CD14-positive monocyte (primary cell): Measurements from ENCODE around the gene DEGS2. TPM values are rescaled to one million over a fixed set of nuclear protein-coding genes. Genes with fewer than 3 reads are reported as not detected.

Experiments
- DNase-seq, 3 donors: peaks; one replicate each; pipeline ENCODE4 v3.0.0-alpha.2; 2011 to 2022
- H2AFZ ChIP-seq: 2 replicates; pipeline ENCODE4 v1.6.0; 2012; ENCODE audit warnings: mild to moderate bottlenecking, low read depth, low read length, inconsistent platforms; ENCODE audit not compliant: insufficient read depth, poor library complexity, severe bottlenecking
- H3K27ac ChIP-seq, 2 donors: 1 replicate in 1 of 2; 2 replicates in 1 of 2; pipeline ENCODE4 v1.5.1; 2012 to 2013; ENCODE audit warnings: low read length in 2 of 2, control low read depth in 1 of 2, inconsistent platforms in 1 of 2, low read depth in 1 of 2, mild to moderate bottlenecking in 1 of 2
- H3K27me3 ChIP-seq, 2 donors: one replicate each; pipeline versions ENCODE4 v1.6.0 to v1.6.1; 2011 to 2013; ENCODE audit warnings: low read length in 2 of 2; ENCODE audit not compliant: control insufficient read depth in 2 of 2, insufficient read depth in 2 of 2
- H3K36me3 ChIP-seq, 2 donors: replicated peaks in 1 of 2; 1 replicate in 1 of 2; 2 replicates in 1 of 2; pipeline versions ENCODE4 v1.5.1 to v1.6.1; 2012 to 2013; ENCODE audit warnings: low read length in 2 of 2, control low read depth in 1 of 2, inconsistent platforms in 1 of 2, mild to moderate bottlenecking in 1 of 2; ENCODE audit not compliant: insufficient read depth in 2 of 2, control insufficient read depth in 1 of 2
- H3K4me1 ChIP-seq, 2 donors: 1 replicate in 1 of 2; 2 replicates in 1 of 2; pipeline versions ENCODE4 v1.5.1 to v1.6.1; 2012 to 2013; ENCODE audit warnings: low read length in 2 of 2, control low read depth in 1 of 2, inconsistent platforms in 1 of 2, mild to moderate bottlenecking in 1 of 2, moderate library complexity in 1 of 2; ENCODE audit not compliant: insufficient read depth in 2 of 2, control insufficient read depth in 1 of 2
- H3K4me2 ChIP-seq: replicated peaks from 2 replicates; pipeline ENCODE3; 2012; ENCODE audit warnings: low read length, moderate library complexity, mild to moderate bottlenecking; ENCODE audit not compliant: poor library complexity, severe bottlenecking; ENCODE audit errors: extremely low read depth
- H3K4me3 ChIP-seq, 3 experiments: fragments of 200-600 bp in 1 of 3; sonication (generic) in 1 of 3; replicated peaks in 1 of 3; 1 replicate in 2 of 3; 2 replicates in 1 of 3; pipeline ENCODE4 v1.5.1; 2011 to 2013; ENCODE audit warnings: low read length in 3 of 3, mild to moderate bottlenecking in 3 of 3, control low read depth in 2 of 3, low read depth in 2 of 3, inconsistent platforms in 1 of 3, moderate library complexity in 1 of 3
- H3K79me2 ChIP-seq: 2 replicates; pipeline ENCODE4 v1.6.0; 2012; ENCODE audit warnings: mild to moderate bottlenecking, control low read depth, inconsistent platforms, low read length, moderate library complexity; ENCODE audit not compliant: insufficient read depth
- H3K9ac ChIP-seq: 2 replicates; pipeline ENCODE4 v1.6.0; 2017; ENCODE audit warnings: low read length, mild to moderate bottlenecking; ENCODE audit not compliant: insufficient read depth, poor library complexity, severe bottlenecking
- H3K9me3 ChIP-seq, 2 donors: replicated peaks in 1 of 2; 1 replicate in 1 of 2; 2 replicates in 1 of 2; pipeline versions ENCODE4 v1.5.1 to v1.6.1; 2012 to 2013; ENCODE audit warnings: low read length in 2 of 2, control low read depth in 1 of 2; ENCODE audit not compliant: control insufficient read depth in 1 of 2, insufficient read depth in 1 of 2
- H4K20me1 ChIP-seq: 2 replicates; pipeline ENCODE4 v1.6.0; 2012; ENCODE audit warnings: mild to moderate bottlenecking, low read length, control low read depth, moderate library complexity; ENCODE audit not compliant: insufficient read depth
- H3K27ac Mint-ChIP-seq, 7 donors: one replicate each; pipeline ENCODE4 v1.8.0; 2020; ENCODE audit warnings: mild to moderate bottlenecking in 7 of 7, mixed read lengths in 7 of 7, moderate library complexity in 6 of 7, inconsistent platforms in 2 of 7
- H3K27me3 Mint-ChIP-seq, 3 donors: one replicate each; pipeline ENCODE4 v1.8.0; 2021 to 2022; ENCODE audit warnings: low read depth in 3 of 3, mild to moderate bottlenecking in 3 of 3, mixed read lengths in 3 of 3, moderate library complexity in 3 of 3, inconsistent platforms in 1 of 3
- H3K36me3 Mint-ChIP-seq, 2 donors: one replicate each; pipeline ENCODE4 v1.8.0; 2020; ENCODE audit warnings: mixed read lengths in 2 of 2, inconsistent platforms in 1 of 2, mild to moderate bottlenecking in 1 of 2
- H3K4me1 Mint-ChIP-seq: one replicate; pipeline ENCODE4 v1.8.0; 2020; ENCODE audit warnings: mild to moderate bottlenecking, mixed read lengths
- H3K4me3 Mint-ChIP-seq, 2 donors: one replicate each; pipeline ENCODE4 v1.8.0; 2020; ENCODE audit warnings: mild to moderate bottlenecking in 2 of 2, mixed read lengths in 2 of 2, moderate library complexity in 1 of 2
- H3K9me3 Mint-ChIP-seq, 7 donors: one replicate each; pipeline ENCODE4 v1.8.0; 2020 to 2022; ENCODE audit warnings: mixed read lengths in 7 of 7, mild to moderate bottlenecking in 6 of 7, moderate library complexity in 6 of 7, inconsistent platforms in 2 of 7
- CTCF ChIP-seq: fragments of 200-600 bp; IDR thresholded peaks from one replicate; pipeline ENCODE4 v1.8.0; 2022; ENCODE audit warnings: antibody characterized with exemption, mild to moderate bottlenecking
- WGBS: methylation state at CpG from one replicate; pipeline ENCODE4 v1.1.5; 2013; ENCODE audit warnings: missing lambda C conversion rate; ENCODE audit not compliant: insufficient coverage; 5-methylcytosine and 5-hydroxymethylcytosine counted together
- intact Hi-C, 2 donors: fragments of 100-400 bp; cut with micrococcal nuclease; formaldehyde crosslinking; loops; one replicate each; pipeline versions ENCODE4 v1.15.0 to v1.15.1; 2023
- polyA plus RNA-seq, 3 donors: library from polyadenylated mRNA; depleted of rRNA in 1 of 3; unstranded in 2 of 3; stranded (reverse) in 1 of 3; fragments of 300-500 nt in 2 of 3; fragments of >200 nt in 1 of 3; fragmentation: Illumina TruSeq in 2 of 3; gene quantifications; 1 replicate in 2 of 3; 2 replicates in 1 of 3; pipeline ENCODE4 v1.2.3, GENCODE V29; 2012 to 2021

DEGS2 gene
- polyA plus RNA-seq, 3 donors: 0.07 to 0.36 TPM; not detected in 1

GRCh38 chr14:100128688-100129087, 30.8 kb downstream of the DEGS2 start:
- no peak overlapping the region for H3K4me3 ChIP-seq
- no peak overlapping the region for H3K4me2 ChIP-seq
- no peak overlapping the region for H3K27ac Mint-ChIP-seq
- no peak for TF ChIP-seq CTCF
- H3K36me3 Mint-ChIP-seq: peaks cover 76 to 84% of the 10 kb centered on the region in 2 donors
- H3K27me3 Mint-ChIP-seq: peaks cover 1 to 3% (median 1%) of the 10 kb centered on the region in 3 donors
- intact Hi-C loops: no loop called here
- WGBS: 91% methylated on average over 11 of the region's 12 CpGs
- peaks cover 0 to 6% (median 0%) of the 10 kb centered on the region in 7 donors for H3K9me3 Mint-ChIP-seq
- H2AFZ ChIP-seq: no peak overlapping the region
- H3K9ac ChIP-seq: no peak overlapping the region
- H3K27ac ChIP-seq: no peak overlapping the region
- no peak for DNase-seq
- no peaks in the 10 kb centered on the region for H3K4me1 ChIP-seq
- no peaks in the 10 kb centered on the region for H3K27me3 ChIP-seq
- no peaks in the 10 kb centered on the region for H3K79me2 ChIP-seq
- H3K4me3 Mint-ChIP-seq: no peak overlapping the region
- H3K4me1 Mint-ChIP-seq: peaks cover 9% of the 10 kb centered on the region
- no peaks in the 10 kb centered on the region for H3K9me3 ChIP-seq
- H4K20me1 ChIP-seq: no peaks in the 10 kb centered on the region
- peaks cover 77 to 93% of the 10 kb centered on the region in 2 donors for H3K36me3 ChIP-seq

GRCh38 chr14:100127853-100128455, 31.5 kb downstream of the DEGS2 start:
- Mint-ChIP-seq H3K27ac (peak overlapping the region in 1 of 7 donors; percentile 63), H3K27me3 (peaks cover 1 to 3% (median 1%) of the 10 kb centered on the region in 3 donors), H3K4me3 (no peak overlapping the region), H3K9me3 (peaks cover 0 to 6% (median 0%) of the 10 kb centered on the region in 7 donors), H3K36me3 (peaks cover 75 to 82% of the 10 kb centered on the region in 2 donors), H3K4me1 (peaks cover 9% of the 10 kb centered on the region)
- Histone ChIP-seq H3K27me3 (no peaks in the 10 kb centered on the region), H3K4me2 (no peak overlapping the region), H3K36me3 (peaks cover 75 to 91% of the 10 kb centered on the region in 2 donors), H3K9me3 (no peaks in the 10 kb centered on the region), H4K20me1 (no peaks in the 10 kb centered on the region), H3K79me2 (no peaks in the 10 kb centered on the region), H3K27ac (no peak overlapping the region), H2AFZ (no peak overlapping the region), H3K9ac (no peak overlapping the region), H3K4me1 (no peaks in the 10 kb centered on the region), H3K4me3 (no peak overlapping the region)
- DNase-seq: no peak
- WGBS: 97% methylated on average over 8 of the region's 12 CpGs
- intact Hi-C loops: no loop called here
- TF ChIP-seq CTCF: no peak
